GM08714 (cell line): Measurements from ENCODE around the gene PELI2.

Source experiments
- H3K4me3 ChIP-seq: fragments of 200-500 bp; sonication (Bioruptor generic); 2 replicates; pipeline ENCODE4 v1.5.1; 2014; ENCODE audit warnings: mild to moderate bottlenecking, low read length, inconsistent platforms
- ZNF274 ChIP-seq: IDR thresholded peaks from 2 replicates; pipeline ENCODE4 v1.6.1; 2012; ENCODE audit warnings: mild to moderate bottlenecking, low read depth, low read length

The PELI2 gene

GRCh38 chr14:56107615-56108014 is 10.6 kb upstream of the PELI2 start:
- TF ChIP-seq ZNF274, result no peak
- no peak overlapping the region for H3K4me3 ChIP-seq

- no peak overlapping the region for H3K4me3 ChIP-seq
- TF ChIP-seq ZNF274, result no peak
Observed at GRCh38 chr14:56108057-56108456, 10.2 kb upstream of the PELI2 start.

GRCh38 chr14:56112781-56113180 is 5.4 kb upstream of the PELI2 start:
- TF ChIP-seq ZNF274, result no peak
- H3K4me3 ChIP-seq, result no peak overlapping the region

- TF ChIP-seq ZNF274, result no peak
- H3K4me3 ChIP-seq, result no peak overlapping the region
Observed at GRCh38 chr14:56115334-56115870, 2.8 kb upstream of the PELI2 start.

GRCh38 chr14:56115976-56116893 is 2.0 kb upstream of the PELI2 start:
- H3K4me3 ChIP-seq, result no peak overlapping the region
- no peak for TF ChIP-seq ZNF274

- H3K4me3 ChIP-seq, result peak overlapping the region; percentile 60
- no peak for TF ChIP-seq ZNF274
Observed at GRCh38 chr14:56118611-56119181, 485 bp downstream of the PELI2 start.

- peak overlapping the region; percentile 60 for H3K4me3 ChIP-seq
- no peak for TF ChIP-seq ZNF274
Observed at GRCh38 chr14:56119201-56119981, 1.2 kb downstream of the PELI2 start.

GRCh38 chr14:56120091-56120691 is 2.0 kb downstream of the PELI2 start:
- no peak for TF ChIP-seq ZNF274
- H3K4me3 ChIP-seq, result no peak overlapping the region; the same call in none of the 2 replicates

DNA sequence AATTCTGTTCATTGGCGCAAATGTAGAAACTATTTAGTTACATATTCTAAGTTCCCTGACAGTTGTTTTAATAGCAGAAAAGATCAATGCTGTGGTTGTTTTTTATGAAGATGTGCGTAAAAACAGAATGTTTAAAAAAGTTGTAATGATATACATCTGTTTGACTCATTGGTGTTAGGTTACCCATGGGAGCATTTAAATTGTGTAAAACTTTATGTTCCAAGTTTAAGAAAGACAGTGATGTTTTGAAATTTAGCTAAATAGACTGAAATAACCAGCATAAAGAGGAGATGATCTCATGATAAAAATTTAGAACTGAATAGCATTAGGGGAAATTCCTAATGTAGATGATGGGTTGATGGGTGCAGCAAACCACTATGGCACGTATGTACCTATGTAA is 3.6 kb downstream of the PELI2 start:
- no peak overlapping the region for H3K4me3 ChIP-seq
- no peak for TF ChIP-seq ZNF274

DNA sequence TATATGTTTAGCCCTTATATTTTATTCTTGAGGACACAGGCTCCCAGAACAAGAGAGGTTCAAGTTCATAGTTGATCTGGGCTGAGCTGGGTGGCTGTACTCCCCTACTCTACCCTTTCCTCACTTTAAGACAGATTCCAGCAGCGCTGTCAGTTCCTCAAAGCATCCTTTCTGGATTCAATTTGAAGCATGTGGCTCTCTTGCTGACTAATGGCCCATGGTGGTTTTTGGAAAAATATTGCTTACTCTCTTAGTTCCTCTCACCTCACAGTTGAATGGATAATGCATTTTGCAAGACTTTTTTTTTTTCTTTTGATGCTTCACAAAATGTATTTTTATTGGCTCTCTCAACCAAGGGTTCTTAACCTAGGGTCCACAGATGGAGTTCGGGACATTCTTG is 4.1 kb downstream of the PELI2 start:
- no peak overlapping the region for H3K4me3 ChIP-seq
- no peak for TF ChIP-seq ZNF274

GRCh38 chr14:56124327-56124726 is 6.1 kb downstream of the PELI2 start:
- no peak for TF ChIP-seq ZNF274
- H3K4me3 ChIP-seq, result no peak overlapping the region

GRCh38 chr14:56125772-56126636 is 7.8 kb downstream of the PELI2 start:
- no peak overlapping the region for H3K4me3 ChIP-seq
- no peak for TF ChIP-seq ZNF274

- TF ChIP-seq ZNF274, result no peak
- no peak overlapping the region for H3K4me3 ChIP-seq
Observed at GRCh38 chr14:56126637-56126913, 8.4 kb downstream of the PELI2 start.
